ENCODE data around the gene AFF3. TPM values are rescaled to one million over a fixed set of nuclear protein-coding genes. Genes with fewer than 3 reads are reported as not detected.

Gene AFF3
- total and polyA plus RNA-seq, 5 donors, result 4.0 to 22.0 (median 17.8) TPM

GRCh38 chr2:99977966-99978365, 164.4 kb downstream of the AFF3 start:
- no peaks in the 10 kb centered on the region for H3K27me3 ChIP-seq (ENCODE audit: control insufficient read depth, insufficient read depth)
- intact Hi-C loops (cut with DNase I), result no loop called here
- ATAC-seq, result no peak
- H3K4me3 ChIP-seq (ENCODE audit: low read length), result no peak overlapping the region
- no peak for DNase-seq
- 95% methylated on average over 1 of the region's 1 CpG for WGBS
- H3K4me1 ChIP-seq (ENCODE audit: control insufficient read depth, insufficient read depth, low read length), result no peaks in the 10 kb centered on the region
- no peaks in the 10 kb centered on the region for H3K9me3 ChIP-seq (ENCODE audit: control insufficient read depth, low read length)
- no peak overlapping the region for H3K27ac ChIP-seq (ENCODE audit: low read length)

GRCh38 chr2:99975386-99975785, 167.0 kb downstream of the AFF3 start:
- H3K9me3 ChIP-seq (ENCODE audit: control insufficient read depth, low read length), result no peaks in the 10 kb centered on the region
- no peak overlapping the region for H3K4me3 ChIP-seq (ENCODE audit: low read length)
- DNase-seq (no peak), ATAC-seq (no peak)
- no peaks in the 10 kb centered on the region for H3K4me1 ChIP-seq (ENCODE audit: control insufficient read depth, insufficient read depth, low read length)
- H3K27ac ChIP-seq (ENCODE audit: low read length), result no peak overlapping the region
- intact Hi-C loops (cut with DNase I), result no loop called here
- H3K27me3 ChIP-seq (ENCODE audit: control insufficient read depth, insufficient read depth), result no peaks in the 10 kb centered on the region

- intact Hi-C loops (cut with DNase I), result no loop called here
- H3K4me1 ChIP-seq (ENCODE audit: control insufficient read depth, insufficient read depth, low read length), result no peaks in the 10 kb centered on the region
- H3K9me3 ChIP-seq (ENCODE audit: control insufficient read depth, low read length), result no peaks in the 10 kb centered on the region
- no peak overlapping the region for H3K27ac ChIP-seq (ENCODE audit: low read length)
- H3K4me3 ChIP-seq (ENCODE audit: low read length), result no peak overlapping the region
- no peak for DNase-seq
- H3K27me3 ChIP-seq (ENCODE audit: control insufficient read depth, insufficient read depth), result no peaks in the 10 kb centered on the region
- ATAC-seq, result no peak
- WGBS, result 72% methylated on average over 3 of the region's 3 CpGs
Observed at GRCh38 chr2:99974682-99975375, 167.6 kb downstream of the AFF3 start.

- Histone ChIP-seq H3K27ac (ENCODE audit: low read length) (no peak overlapping the region), H3K9me3 (ENCODE audit: control insufficient read depth, low read length) (no peaks in the 10 kb centered on the region), H3K4me3 (ENCODE audit: low read length) (no peak overlapping the region), H3K27me3 (ENCODE audit: control insufficient read depth, insufficient read depth) (no peaks in the 10 kb centered on the region), H3K4me1 (ENCODE audit: control insufficient read depth, insufficient read depth, low read length) (no peaks in the 10 kb centered on the region)
- 84% methylated on average over 6 of the region's 6 CpGs for WGBS
- no peak for DNase-seq
- intact Hi-C loops (cut with DNase I), result no loop called here
- no peak for ATAC-seq
Observed at GRCh38 chr2:99974275-99974674, 168.1 kb downstream of the AFF3 start.

- Histone ChIP-seq H3K4me3 (ENCODE audit: low read length) (no peak overlapping the region), H3K27ac (ENCODE audit: low read length) (no peak overlapping the region), H3K9me3 (ENCODE audit: control insufficient read depth, low read length) (no peaks in the 10 kb centered on the region), H3K4me1 (ENCODE audit: control insufficient read depth, insufficient read depth, low read length) (no peaks in the 10 kb centered on the region), H3K27me3 (ENCODE audit: control insufficient read depth, insufficient read depth) (no peaks in the 10 kb centered on the region)
- 65% methylated on average over 3 of the region's 3 CpGs for WGBS
- no peak for DNase-seq
- no peak for ATAC-seq
- intact Hi-C loops (cut with DNase I), result no loop called here
Observed at GRCh38 chr2:99971326-99971900, 171.0 kb downstream of the AFF3 start.

GRCh38 chr2:99970292-99970868, 172.0 kb downstream of the AFF3 start:
- Histone ChIP-seq H3K27me3 (ENCODE audit: control insufficient read depth, insufficient read depth) (no peaks in the 10 kb centered on the region), H3K4me1 (ENCODE audit: control insufficient read depth, insufficient read depth, low read length) (no peaks in the 10 kb centered on the region), H3K4me3 (ENCODE audit: low read length) (no peak overlapping the region), H3K9me3 (ENCODE audit: control insufficient read depth, low read length) (no peaks in the 10 kb centered on the region), H3K27ac (ENCODE audit: low read length) (no peak overlapping the region)
- intact Hi-C loops (cut with DNase I), result no loop called here
- ATAC-seq, result no peak
- DNase-seq, result no peak
- 54% methylated on average over 12 of the region's 12 CpGs for WGBS

GRCh38 chr2:99961196-99961913, 181.0 kb downstream of the AFF3 start:
- no peaks in the 10 kb centered on the region for H3K9me3 ChIP-seq (ENCODE audit: control insufficient read depth, low read length)
- peaks cover 4% of the 10 kb centered on the region for H3K4me1 ChIP-seq (ENCODE audit: control insufficient read depth, insufficient read depth, low read length)
- H3K27ac ChIP-seq (ENCODE audit: low read length), result peak overlapping the region; percentile 26
- no peak overlapping the region for H3K4me3 ChIP-seq (ENCODE audit: low read length)
- H3K27me3 ChIP-seq (ENCODE audit: control insufficient read depth, insufficient read depth), result no peaks in the 10 kb centered on the region
- 80% methylated on average over 9 of the region's 9 CpGs for WGBS
- DNase-seq (no peak), ATAC-seq (no peak)
- intact Hi-C loops (cut with DNase I), result no loop called here

- H3K27me3 ChIP-seq (ENCODE audit: control insufficient read depth, insufficient read depth), result no peaks in the 10 kb centered on the region
- H3K4me1 ChIP-seq (ENCODE audit: control insufficient read depth, insufficient read depth, low read length), result peaks cover 4% of the 10 kb centered on the region
- no peaks in the 10 kb centered on the region for H3K9me3 ChIP-seq (ENCODE audit: control insufficient read depth, low read length)
- ATAC-seq, result peak; percentile 96 to 97
- H3K27ac ChIP-seq (ENCODE audit: low read length), result peak overlapping the region; percentile 26
- peak; percentile 52 to 82 (median 80) for DNase-seq
- 48% methylated on average over 3 of the region's 3 CpGs for WGBS
- no peak overlapping the region for H3K4me3 ChIP-seq (ENCODE audit: low read length)
- intact Hi-C loops (cut with DNase I), result no loop called here
Observed at GRCh38 chr2:99960790-99961189, 181.6 kb downstream of the AFF3 start.

- peaks cover 4% of the 10 kb centered on the region for H3K4me1 ChIP-seq (ENCODE audit: control insufficient read depth, insufficient read depth, low read length)
- DNase-seq (no peak), ATAC-seq (no peak)
- no peaks in the 10 kb centered on the region for H3K27me3 ChIP-seq (ENCODE audit: control insufficient read depth, insufficient read depth)
- no peak overlapping the region for H3K4me3 ChIP-seq (ENCODE audit: low read length)
- H3K9me3 ChIP-seq (ENCODE audit: control insufficient read depth, low read length), result no peaks in the 10 kb centered on the region
- WGBS, result 57% methylated on average over 5 of the region's 5 CpGs
- intact Hi-C loops (cut with DNase I), result no loop called here
- peak overlapping the region; percentile 29 for H3K27ac ChIP-seq (ENCODE audit: low read length)
Observed at GRCh38 chr2:99960291-99960690, 182.1 kb downstream of the AFF3 start.

- no peaks in the 10 kb centered on the region for H3K27me3 ChIP-seq (ENCODE audit: control insufficient read depth, insufficient read depth)
- 62% methylated on average over 8 of the region's 8 CpGs for WGBS
- no peaks in the 10 kb centered on the region for H3K9me3 ChIP-seq (ENCODE audit: control insufficient read depth, low read length)
- intact Hi-C loops (cut with DNase I), result no loop called here
- no peak overlapping the region for H3K4me3 ChIP-seq (ENCODE audit: low read length)
- no peak for ATAC-seq
- DNase-seq, result no peak
- no peak overlapping the region for H3K27ac ChIP-seq (ENCODE audit: low read length)
- peaks cover 4% of the 10 kb centered on the region for H3K4me1 ChIP-seq (ENCODE audit: control insufficient read depth, insufficient read depth, low read length)
Observed at GRCh38 chr2:99959261-99960014, 183.0 kb downstream of the AFF3 start.

All from right cardiac atrium (tissue), 5 donors.